Measurements from ENCODE around the gene MIX23.
A peak's percentile ranks its signal among the peaks of the same experiment; 100 is the strongest.

The MIX23 gene

GRCh38 chr3:122343654-122344053 lies 39.4 kb downstream of the MIX23 start:
- DNase-seq, result no peak

DNA sequence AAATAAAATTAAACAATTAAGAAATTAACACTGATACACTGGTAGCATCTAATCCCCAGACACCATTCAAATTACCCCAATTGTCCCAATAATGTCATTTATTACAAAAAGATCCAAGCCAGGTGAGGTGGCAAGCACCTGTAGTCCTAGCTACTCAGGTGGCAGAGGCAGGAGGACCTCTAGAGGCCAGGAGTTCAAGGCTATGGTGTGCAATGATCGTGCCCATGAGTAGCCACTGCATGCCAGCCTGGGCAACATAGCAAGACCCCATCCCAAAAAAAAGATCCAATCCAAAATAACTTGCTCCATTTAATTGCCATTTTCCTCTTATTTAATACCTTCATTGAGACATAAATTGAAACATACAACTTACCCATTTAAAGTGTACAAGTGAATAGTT lies 40.2 kb downstream of the MIX23 start:
- DNase-seq, result no peak

DNA sequence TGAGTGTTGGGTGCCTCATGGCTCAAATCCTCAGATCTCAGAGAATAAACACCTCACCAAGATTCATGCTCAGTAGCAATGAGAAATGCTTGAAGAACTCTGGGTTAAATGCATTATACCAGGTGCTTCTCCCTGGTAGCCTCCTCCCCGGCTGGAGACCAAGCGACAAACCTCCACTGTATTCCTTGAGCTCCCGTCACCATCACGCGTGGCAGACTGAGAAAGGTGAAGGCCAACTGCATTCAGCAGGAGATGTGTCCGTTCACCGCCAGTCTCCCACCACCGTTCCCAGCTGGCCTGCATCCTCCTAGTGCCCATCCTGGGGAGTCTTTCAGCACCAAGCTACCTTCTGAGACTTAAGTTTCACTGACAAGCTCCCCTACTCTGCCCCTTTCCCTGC lies 50.5 kb downstream of the MIX23 start:
- DNase-seq, result no peak

DNA sequence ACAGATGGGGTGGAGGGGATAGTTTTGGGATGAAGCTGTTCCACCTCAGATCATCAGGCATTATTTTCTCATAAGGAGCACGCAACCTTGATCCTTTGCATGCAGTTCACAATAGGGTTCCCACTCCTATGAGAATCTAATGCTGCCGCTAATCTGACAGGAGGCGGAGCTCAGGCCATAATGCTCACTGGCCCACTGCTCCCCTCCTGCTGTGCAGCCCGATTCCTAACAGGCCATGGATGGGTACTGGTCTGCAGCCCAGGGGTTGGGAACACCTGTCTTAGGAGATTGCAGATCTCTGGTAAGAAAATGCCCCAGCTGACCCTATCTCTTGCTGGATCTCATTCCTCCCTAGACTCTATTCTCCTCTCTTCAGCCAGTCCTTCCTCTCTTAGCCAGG lies 51.1 kb downstream of the MIX23 start:
- DNase-seq, result no peak

GRCh38 chr3:122325769-122326168 lies 57.3 kb downstream of the MIX23 start:
- DNase-seq, result no peak

GRCh38 chr3:122324871-122325323 lies 58.1 kb downstream of the MIX23 start, which contains the start of gene CSTA:
CSTA (plus strand) TSS chr3:122325248; CDS start chr3:122325293, 45 bp downstream.
- DNase-seq, result no peak

DNA sequence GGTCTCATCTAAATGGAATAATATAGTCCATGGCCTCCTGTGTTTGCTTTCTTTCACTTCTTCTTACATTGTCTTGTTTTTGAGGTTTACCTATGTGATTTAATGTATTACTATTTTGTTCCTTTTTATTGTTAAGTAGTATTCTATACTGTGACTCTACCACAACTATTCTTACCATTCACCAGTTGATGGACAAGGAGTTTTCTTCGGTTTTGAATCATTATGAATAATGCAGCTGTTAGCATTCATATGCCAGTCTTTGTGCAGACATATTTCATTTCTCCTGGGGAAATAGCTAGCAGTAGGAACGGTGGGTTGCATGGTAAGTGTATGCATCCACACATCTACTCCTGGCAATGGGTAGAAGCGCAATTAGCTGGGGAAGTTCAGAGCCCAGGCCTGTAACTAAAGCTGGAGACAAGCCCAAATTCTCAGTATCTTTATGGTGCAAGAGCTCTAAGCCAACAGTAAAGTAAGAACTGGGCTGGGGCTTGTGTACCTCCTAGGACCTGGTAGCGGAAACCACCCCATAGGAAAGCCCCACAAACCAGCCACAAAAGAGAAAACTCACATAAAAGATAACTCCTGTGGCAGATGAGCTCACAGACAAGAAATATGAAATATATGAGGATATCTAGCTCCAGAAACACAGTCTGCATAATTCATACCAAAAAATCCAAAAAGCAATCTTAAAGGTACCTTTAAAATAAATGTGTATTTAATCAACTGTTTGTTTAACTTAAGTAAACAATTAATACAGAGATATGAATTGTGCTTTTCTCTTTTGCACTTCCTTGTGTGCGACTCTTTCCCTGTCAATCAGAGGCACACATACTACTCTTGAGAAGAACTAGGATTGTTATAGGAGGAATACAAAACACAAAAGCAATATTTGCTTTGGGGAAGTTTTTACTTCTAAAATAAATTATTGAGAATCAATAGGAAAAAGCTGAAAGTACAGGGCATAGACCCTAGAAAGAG lies 60.6 kb downstream of the MIX23 start:
- DNase-seq, result peak; percentile 49

DNA sequence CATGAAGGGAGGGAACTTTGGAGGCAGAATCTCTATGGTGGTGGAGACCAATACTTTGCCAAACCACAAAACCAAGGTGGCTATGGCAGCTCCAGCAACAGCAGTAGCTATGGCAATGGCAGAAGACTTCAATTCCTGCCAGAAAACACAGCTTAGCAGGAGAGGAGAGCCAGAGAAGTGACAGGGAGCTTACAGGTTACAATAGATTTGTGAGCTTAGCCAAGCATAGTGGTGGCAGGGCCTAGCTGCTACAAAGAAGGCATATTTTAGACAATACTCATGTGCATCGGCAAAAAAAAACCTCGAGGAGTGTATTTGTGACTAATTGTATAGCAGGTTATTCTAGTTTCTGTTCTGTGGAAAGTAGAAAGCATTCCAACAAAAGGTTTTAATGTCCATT lies 64.4 kb downstream of the MIX23 start:
- DNase-seq, result no peak

DNA sequence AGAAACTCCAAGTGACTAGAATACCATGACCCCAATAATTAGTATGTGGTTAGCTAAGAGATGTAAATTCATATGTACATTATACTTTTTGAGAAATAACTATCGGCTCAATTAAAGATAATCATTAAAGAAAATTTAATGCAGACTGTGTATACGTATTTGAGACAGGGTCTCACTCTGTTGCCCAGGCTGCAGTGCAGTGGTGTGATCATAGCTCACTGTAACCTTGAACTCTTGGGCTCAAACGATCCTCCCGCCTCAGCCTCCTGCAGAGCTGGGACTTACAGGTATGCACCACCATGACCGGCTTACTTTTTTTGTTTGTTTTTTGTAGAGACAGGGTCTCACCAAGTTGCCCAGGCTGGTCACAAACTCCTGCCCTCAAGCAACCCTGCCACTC lies 66.7 kb downstream of the MIX23 start:
- DNase-seq, result no peak

DNA sequence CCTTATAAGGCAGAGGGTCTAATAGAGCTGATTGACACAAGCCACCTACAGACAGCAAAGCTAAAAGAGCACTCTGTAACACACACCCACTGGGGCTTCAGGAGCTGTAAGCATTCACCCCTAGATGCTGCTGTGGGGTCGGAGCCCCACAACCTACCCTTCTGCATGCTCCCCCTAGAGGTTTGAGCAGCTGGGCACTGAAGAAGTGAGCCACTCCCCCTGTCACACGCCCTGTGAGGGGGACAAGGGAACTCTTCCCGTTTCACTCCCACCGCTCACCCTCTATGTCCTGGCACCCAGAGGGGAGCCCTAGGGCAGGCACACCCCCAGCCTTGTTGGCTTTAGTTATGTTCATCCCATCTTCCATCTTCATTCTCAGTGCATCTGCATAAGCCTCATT lies 67.4 kb downstream of the MIX23 start:
- no peak for DNase-seq

- no peak for DNase-seq
Observed at GRCh38 chr3:122314228-122314876, 68.7 kb downstream of the MIX23 start.

DNA sequence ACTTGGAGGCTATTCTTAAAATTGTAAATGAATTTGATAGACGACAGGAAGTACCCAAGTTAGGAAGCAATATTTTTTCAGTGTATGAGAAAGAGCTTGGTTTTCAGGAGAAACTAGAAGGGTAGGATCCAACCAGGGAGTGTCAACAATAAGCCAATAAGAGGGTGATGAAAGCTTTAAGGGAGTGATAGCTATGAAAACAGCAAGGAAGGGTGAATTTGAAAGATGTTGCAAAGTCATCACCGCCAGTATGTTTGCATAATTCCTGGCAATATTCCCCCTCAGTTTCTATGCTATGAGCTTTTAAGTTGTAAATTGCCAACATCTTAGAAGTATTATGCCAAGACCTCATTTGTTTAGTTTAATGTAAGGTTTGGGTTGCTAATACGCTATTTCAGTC lies 69.8 kb downstream of the MIX23 start:
- DNase-seq, result no peak

DNA sequence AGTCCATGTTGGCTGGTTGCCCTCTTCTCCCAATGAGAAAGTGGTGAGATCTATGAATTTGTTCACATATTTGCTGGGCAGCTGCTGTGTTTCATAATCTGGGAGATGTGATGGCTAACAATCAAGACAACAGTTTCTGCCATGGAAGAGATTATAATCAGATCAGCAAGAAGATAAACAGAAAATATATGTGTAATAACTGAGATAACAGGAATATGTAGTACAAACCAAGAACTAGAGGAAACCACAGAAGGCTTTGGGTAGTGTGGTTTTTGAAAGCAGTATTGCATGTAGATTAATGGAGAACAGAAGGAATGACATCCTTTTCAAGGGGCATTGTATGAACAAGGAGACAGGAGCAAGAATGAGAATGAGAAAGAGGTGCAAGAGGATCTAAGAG lies 70.2 kb downstream of the MIX23 start:
- no peak for DNase-seq

GRCh38 chr3:122310361-122310760 lies 72.7 kb downstream of the MIX23 start:
- no peak for DNase-seq

Measured in CD4-positive, alpha-beta T cell treated with Interleukin-12 subunit alpha and Interleukin-12 subunit beta, for 1 hour (primary cell).